D341Med (cell line): Measurements from ENCODE around the gene CSNK2B.

Source experiments
- DNase-seq: peaks from one replicate; pipeline ENCODE4 v3.0.0; 2012; ENCODE audit warnings: low spot score

The CSNK2B gene

DNA sequence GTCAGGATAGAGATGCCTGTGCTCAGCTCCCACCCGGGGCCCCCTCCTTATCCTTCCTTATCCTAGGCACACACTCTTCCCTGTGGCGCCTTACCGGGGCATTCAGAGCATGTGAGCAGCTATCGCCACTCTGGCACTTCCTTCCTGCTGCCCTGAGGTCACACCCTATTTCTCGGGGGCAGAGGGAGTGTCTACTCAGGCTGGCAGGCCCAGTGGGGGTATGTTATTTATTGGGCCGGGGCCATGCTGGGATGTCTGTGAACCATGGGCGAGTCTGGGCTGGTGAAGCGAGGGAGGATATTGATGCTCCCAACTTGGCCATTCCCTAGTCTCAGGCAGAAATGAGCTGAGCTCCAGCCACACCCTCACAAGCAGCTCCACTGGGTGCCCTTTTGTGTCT, 45.4 kb downstream of the CSNK2B start:
- DNase-seq, result no peak

DNA sequence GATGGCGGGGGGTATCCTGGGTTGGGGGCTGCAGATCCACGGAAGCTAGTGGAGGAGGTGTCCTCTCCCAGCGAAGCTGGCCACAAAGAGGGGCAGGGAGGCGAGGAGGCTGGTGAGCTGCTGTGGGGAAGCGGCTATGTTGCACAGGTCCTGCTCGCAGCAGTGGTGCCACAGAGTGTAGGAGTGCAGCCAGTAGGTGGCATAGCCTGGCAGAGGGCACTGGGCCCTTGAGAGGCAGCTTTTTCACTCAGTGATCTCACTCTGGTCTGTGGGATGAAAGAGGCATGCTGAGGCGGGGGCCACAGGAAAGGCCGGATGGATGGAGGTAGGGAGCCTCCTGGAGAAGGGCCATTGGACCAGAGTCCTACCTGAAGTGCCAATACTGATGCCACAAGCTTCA, 46.4 kb downstream of the CSNK2B start:
- DNase-seq, result no peak

DNA sequence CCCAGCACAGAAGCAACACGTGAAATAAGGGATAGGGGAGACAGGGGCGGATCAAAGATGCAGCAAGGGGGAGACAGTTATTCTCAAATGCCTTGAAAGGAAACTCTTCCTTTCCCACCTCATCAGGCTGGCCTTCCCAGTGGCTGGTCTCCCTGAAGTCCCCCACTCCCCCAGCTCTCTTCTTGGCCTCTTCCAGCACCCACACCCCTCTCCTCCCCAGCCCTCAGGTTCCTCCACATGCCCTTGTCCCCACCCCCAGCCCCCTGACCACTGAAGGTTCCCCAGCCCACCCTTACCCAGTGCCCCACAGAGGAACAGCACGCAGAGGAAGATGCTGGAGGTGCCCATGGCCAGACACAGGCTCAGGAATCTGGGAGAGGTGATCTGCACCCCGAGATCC, 47.6 kb downstream of the CSNK2B start:
- DNase-seq, result no peak

DNA sequence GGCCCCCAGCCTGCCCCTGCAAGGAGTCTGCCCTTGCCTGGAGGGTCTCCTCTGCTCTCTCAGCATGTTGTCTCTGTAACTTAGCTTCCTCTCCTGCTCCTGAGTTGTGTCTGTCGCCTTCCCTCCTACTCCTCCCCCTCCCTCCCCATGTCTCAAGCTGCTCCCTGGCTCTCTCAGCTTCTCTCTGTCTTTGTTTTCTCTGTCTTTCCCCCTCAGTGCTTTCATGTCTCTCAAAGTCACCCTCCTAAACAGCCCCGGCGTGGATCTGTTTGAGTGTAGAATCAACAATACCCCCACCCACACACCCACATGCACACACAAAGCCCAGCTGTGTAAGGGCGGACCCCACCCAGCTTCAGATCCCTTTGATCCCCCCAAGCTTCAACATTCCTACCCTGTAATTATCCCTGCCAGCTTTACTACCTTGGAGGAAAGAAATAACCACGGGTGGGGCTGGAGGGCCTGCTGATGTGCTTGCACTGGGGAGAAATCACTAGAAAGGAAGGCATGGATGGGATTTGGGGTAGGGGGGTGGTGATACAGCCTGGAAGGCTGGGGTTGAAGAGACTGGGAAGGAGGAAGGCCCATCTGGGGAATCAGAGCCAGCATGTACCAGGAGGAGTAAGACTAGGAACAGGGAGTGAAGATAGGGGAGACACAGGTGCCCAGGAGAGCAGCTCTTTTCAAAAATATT, 48.3 kb downstream of the CSNK2B start:
- no peak for DNase-seq

DNA sequence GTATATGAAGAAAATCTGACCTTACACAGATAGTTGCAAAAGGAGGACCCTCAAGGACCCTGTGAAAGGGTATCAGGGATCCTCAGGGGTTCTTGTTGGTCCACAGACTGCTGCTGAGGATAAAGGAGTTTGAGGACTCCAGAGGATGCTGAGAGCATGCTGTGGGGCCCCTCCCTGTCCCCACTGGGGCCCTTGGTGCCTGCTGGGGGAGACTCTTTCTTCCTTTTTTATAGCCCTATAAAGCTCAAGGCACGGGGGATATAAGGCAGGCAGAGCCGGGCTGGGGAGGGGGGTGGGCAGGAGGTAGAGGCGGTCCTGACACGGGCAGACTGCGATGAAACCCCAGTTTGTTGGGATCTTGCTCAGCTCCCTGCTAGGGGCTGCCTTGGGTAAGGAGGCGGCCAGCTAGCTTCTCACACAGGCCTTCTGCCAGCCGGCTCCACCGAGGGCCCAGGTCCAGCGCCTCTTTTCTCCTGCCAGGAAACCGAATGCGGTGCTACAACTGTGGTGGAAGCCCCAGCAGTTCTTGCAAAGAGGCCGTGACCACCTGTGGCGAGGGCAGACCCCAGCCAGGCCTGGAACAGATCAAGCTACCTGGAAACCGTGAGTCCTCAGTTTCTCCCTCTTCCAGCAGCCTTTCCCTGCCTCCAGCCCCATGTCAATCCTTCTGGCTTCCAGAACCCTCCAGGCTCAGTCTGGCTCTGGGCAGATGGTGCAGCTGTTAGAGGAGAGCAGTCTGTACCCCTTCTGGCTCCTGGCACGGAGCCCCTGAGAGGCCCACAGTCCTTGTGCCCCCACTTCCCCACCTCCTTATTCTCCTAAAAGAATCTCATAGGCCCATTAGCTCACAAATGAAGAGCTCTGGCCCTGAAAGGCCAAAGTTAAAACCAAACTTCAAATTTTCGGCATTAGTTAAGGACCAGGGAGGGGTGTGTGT, 49.4 kb downstream of the CSNK2B start, which contains the start of gene LY6G6D:
LY6G6D (plus strand) TSS at position 327 of the 937 bp plus-strand sequence; CDS start at position 335, 8 bp downstream.
- no peak for DNase-seq

DNA sequence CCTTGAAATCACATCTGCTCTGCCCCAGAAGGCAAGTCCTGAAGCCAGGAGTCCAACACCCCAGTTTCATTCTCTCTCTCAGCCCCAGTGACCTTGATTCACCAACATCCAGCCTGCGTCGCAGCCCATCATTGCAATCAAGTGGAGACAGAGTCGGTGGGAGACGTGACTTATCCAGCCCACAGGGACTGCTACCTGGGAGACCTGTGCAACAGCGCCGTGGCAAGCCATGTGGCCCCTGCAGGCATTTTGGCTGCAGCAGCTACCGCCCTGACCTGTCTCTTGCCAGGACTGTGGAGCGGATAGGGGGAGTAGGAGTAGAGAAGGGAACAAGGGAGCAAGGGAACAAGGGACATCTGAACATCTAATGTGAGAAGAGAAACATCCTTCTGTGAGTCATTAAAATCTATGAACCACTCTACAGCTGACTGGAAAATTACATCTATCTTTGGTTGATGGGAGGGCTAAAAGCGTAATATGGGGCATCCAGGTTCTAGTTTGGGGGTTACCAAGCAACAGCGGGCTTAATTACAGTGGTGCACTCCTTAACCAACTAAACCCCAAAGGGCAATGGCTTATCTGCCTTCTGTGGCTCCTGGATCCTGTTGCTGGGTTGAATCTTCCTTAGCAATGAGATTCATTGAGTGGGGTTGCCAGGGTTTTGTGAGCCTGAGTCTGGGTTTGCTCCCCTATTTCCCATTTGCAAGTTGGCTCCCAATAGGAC, 51.8 kb downstream of the CSNK2B start:
- DNase-seq, result no peak

DNA sequence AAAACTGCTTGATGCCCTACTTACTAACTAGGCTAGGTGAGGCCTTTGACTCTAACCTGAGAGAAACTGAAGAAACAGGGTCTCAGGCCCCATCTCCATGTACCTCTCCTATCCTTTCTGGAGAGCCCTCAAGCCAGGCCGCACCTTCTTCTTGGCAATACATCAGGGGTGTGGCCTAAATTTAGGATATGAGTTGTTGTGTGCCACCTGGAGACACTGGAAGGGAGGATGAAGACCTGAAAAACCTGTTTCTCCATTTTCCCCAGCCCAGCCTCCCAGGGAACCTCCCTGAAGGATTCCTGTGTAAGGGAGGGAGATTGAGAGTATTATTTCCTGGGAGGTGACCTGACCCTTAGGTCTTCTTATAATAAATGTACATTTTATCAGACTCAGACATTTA, 52.4 kb downstream of the CSNK2B start:
- no peak for DNase-seq

DNA sequence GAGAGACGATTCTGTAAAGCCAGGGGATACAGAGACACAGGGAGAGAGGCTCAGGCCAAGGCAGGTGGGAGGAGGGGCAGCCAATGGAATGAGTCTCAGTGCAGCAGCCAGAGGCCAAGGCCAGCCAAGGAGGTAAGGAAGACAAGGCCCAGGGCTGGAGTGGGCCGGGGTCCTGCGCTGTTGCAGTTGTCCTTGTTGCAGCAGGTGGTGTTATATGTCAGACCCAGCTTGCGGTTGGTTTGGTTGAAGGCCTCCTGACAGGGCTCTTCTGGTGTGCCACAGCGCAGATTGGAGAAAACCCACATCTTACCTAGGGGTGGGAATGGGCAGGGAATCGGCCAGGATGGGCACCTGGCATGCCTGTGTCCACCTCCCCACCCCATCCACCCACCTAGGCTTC, 53.1 kb downstream of the CSNK2B start:
- no peak for DNase-seq
